DND-41 (cell line): Measurements from ENCODE around the gene PRSS2.
"Not testable (repeated sequence)": the region's sequence is repeated elsewhere in the genome, so short reads cannot be mapped to it uniquely, and the experiment has no call there.

Experiments used
- ATAC-seq: fragments of 200-7000 bp; cut with Tn5 transposase; 3 replicates; pipeline ENCODE4 v1.9.1; 2021; ENCODE audit warnings: low read depth; ENCODE audit not compliant: insufficient read depth
- DNase-seq: peaks from one replicate; pipeline ENCODE4 v3.0.0-alpha.2; 2020
- H2AFZ ChIP-seq: 2 replicates; pipeline ENCODE4 v1.6.0; 2012; ENCODE audit warnings: low read depth, low read length
- H3K27ac ChIP-seq: 2 replicates; pipeline ENCODE4 v1.5.1; 2012; ENCODE audit warnings: low read length, inconsistent platforms
- H3K27me3 ChIP-seq: fragments of 200-600 bp; sonication (generic); 2 replicates; pipeline ENCODE4 v1.6.0; 2012; ENCODE audit warnings: low read length, mild to moderate bottlenecking, inconsistent platforms; ENCODE audit not compliant: insufficient read depth, poor library complexity
- H3K36me3 ChIP-seq: 2 replicates; pipeline ENCODE4 v1.5.1; 2012; ENCODE audit warnings: low read length, inconsistent platforms; ENCODE audit not compliant: insufficient read depth
- H3K4me1 ChIP-seq: 2 replicates; pipeline ENCODE4 v1.5.1; 2012; ENCODE audit warnings: mild to moderate bottlenecking, low read length; ENCODE audit not compliant: insufficient read depth
- H3K4me2 ChIP-seq: 2 replicates; pipeline ENCODE4 v1.6.0; 2012; ENCODE audit warnings: mild to moderate bottlenecking, moderate library complexity, low read length, inconsistent platforms; ENCODE audit not compliant: insufficient read depth
- H3K4me3 ChIP-seq, 2 experiments: fragments of 200-600 bp in 1 of 2; shearing (Covaris generic) in 1 of 2; 2 replicates each; pipeline ENCODE4 v1.5.1; 2012 to 2016; ENCODE audit warnings: inconsistent platforms in 2 of 2, low read length in 2 of 2, mild to moderate bottlenecking in 2 of 2, low read depth in 1 of 2, moderate library complexity in 1 of 2
- H3K79me2 ChIP-seq: 2 replicates; pipeline ENCODE4 v1.6.0; 2012; ENCODE audit warnings: low read length, inconsistent platforms; ENCODE audit not compliant: insufficient read depth
- H3K9ac ChIP-seq: 2 replicates; pipeline ENCODE4 v1.6.0; 2012; ENCODE audit warnings: low read depth, mild to moderate bottlenecking, inconsistent platforms, low read length, moderate library complexity
- H3K9me3 ChIP-seq: 2 replicates; pipeline ENCODE4 v1.5.1; 2012; ENCODE audit warnings: low read length, moderate library complexity, mild to moderate bottlenecking, inconsistent platforms; ENCODE audit not compliant: insufficient read depth, severe bottlenecking
- H4K20me1 ChIP-seq: 2 replicates; pipeline ENCODE4 v1.6.0; 2012; ENCODE audit warnings: low read length; ENCODE audit not compliant: insufficient read depth
- CTCF ChIP-seq: IDR thresholded peaks from 2 replicates; pipeline ENCODE4 v1.5.1; 2012; ENCODE audit warnings: borderline replicate concordance, low read length, moderate library complexity, mild to moderate bottlenecking; ENCODE audit not compliant: poor library complexity, severe bottlenecking; ENCODE audit errors: extremely low read depth
- EZH2 ChIP-seq: IDR thresholded peaks from 3 replicates; pipeline ENCODE4 v1.6.1; 2012; ENCODE audit warnings: borderline replicate concordance, low read depth, mild to moderate bottlenecking, moderate library complexity, low read length, inconsistent platforms; ENCODE audit not compliant: severe bottlenecking

PRSS2 gene

GRCh38 chr7:142774826-142775225 lies 4.1 kb downstream of the PRSS2 start:
- Histone ChIP-seq H3K27me3 (no peaks in the 10 kb centered on the region), H4K20me1 (no peaks in the 10 kb centered on the region), H3K4me2 (no peak overlapping the region), H2AFZ (no peak overlapping the region), H3K27ac (no peak overlapping the region), H3K9me3 (no peaks in the 10 kb centered on the region), H3K4me1 (no peaks in the 10 kb centered on the region), H3K9ac (no peak overlapping the region), H3K4me3 (no peak overlapping the region), H3K79me2 (no peaks in the 10 kb centered on the region), H3K36me3 (no peaks in the 10 kb centered on the region)
- no peak for TF ChIP-seq EZH2
- TF ChIP-seq CTCF: no peak
- DNase-seq: no peak
- ATAC-seq: no peak

GRCh38 chr7:142775351-142776115 lies 4.8 kb downstream of the PRSS2 start:
- not testable (repeated sequence) for H3K36me3 ChIP-seq, DNase-seq

DNA sequence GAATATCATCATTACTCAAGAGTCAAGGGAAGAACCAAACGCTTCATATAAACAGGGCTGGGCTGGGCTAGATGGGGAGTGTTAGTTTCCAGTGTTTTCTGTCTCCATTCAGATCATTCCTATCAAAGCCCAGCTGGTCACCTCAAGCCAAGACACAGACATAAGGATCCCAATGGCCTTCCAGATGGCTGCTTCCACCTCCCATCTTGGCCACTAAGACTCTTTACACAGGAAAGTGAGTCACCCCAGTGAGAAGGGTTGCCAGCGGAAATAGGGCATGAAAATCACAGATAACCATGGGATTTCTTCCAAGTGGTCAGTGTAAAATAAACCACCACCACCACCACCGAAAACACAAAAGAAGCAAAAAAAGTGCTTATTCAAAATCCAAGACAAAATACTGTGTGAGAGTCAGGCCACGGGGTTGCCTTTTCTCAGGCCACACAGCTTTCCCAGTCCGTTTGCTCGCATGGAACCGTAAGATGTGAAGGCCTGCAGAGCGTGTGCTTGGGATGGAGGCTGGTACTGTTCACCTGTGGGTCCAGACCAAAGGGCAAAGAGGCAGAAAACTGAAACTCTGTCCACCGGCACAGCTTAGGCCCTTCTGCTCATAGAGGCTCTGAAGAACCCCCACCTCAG lies 5.6 kb downstream of the PRSS2 start:
- Histone ChIP-seq H4K20me1 (no peaks in the 10 kb centered on the region), H3K9me3 (no peaks in the 10 kb centered on the region), H3K9ac (no peak overlapping the region), H3K27me3 (no peaks in the 10 kb centered on the region), H2AFZ (no peak overlapping the region), H3K4me3 (no peak overlapping the region), H3K4me2 (no peak overlapping the region), H3K79me2 (no peaks in the 10 kb centered on the region), H3K36me3 (no peaks in the 10 kb centered on the region), H3K27ac (no peak overlapping the region), H3K4me1 (no peaks in the 10 kb centered on the region)
- TF ChIP-seq EZH2 (no peak), CTCF (no peak)
- ATAC-seq: no peak
- no peak for DNase-seq

More at GRCh38 chr7:142775351-142776115, 4.8 kb downstream of the PRSS2 start:
- not testable (repeated sequence) for H3K27me3 ChIP-seq, H3K79me2 ChIP-seq, ATAC-seq, H3K4me1 ChIP-seq, H3K9me3 ChIP-seq, H3K4me2 ChIP-seq, H3K4me3 ChIP-seq, H3K9ac ChIP-seq, H4K20me1 ChIP-seq, H2AFZ ChIP-seq, H3K27ac ChIP-seq

DNA sequence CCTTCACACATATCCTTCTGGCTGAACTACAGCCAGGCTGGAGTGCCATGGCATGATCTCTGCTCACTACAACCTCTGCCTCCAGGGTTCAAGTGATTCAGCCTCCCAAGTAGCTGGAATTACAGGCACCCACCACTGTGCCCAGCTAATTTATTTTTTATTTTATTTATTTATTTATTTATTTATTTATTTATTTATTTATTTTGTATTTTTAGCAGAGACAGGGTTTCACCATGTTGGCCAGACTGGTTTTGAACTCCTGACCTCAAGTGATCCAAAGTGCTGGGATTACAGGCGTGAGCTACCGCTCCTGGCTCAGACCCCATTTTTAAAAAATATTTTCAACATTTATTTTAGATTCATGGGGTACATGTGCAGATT lies 6.1 kb downstream of the PRSS2 start:
- H3K79me2 ChIP-seq, DNase-seq, ATAC-seq, H3K4me2 ChIP-seq, H2AFZ ChIP-seq, H3K36me3 ChIP-seq, H3K27me3 ChIP-seq, H3K9ac ChIP-seq, H4K20me1 ChIP-seq, H3K9me3 ChIP-seq, H3K4me1 ChIP-seq, H3K4me3 ChIP-seq, H3K27ac ChIP-seq: not testable (repeated sequence)
